GM19324 (cell line): ENCODE results near the gene SPTLC1.

Experiments
- ATAC-seq: cut with Tn5 transposase; IDR thresholded peaks from one replicate; pipeline ENCODE4 v1.9.1; 2021; ENCODE audit warnings: mild to moderate bottlenecking, moderate library complexity; ENCODE audit not compliant: unreplicated experiment, low FRiP score

Gene SPTLC1

DNA sequence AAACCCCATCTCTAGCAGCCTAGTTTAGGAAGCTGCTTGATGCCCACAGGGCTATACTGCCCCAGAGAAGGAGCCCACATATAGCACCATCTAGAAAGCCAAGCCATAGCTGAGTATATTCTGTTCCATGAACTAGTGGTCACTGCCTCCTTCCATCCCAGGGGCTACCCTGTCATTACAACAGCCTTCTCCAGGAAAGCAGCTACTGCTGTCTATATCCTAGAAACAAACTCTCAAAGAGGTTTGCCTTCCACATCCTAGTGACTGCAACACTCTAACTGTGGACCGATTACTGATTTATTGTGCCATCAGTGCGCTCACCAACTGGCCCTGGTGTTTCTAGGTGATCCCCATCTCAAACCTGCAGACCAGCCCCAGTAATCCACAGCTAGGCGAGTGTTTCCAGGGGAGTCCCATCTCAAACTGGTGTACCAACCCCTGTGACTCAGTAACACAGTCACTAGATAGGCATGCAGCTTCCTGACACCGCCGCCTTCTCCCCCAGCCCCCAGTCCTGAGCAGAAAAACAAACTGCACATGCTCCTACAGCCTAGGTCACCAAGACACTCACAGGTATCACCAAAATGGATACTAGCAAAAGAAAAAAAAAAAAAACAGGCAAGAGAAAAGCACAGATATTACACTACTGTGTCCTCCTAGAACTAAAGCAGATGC is 14.8 kb downstream of the SPTLC1 start:
- no peak for ATAC-seq

DNA sequence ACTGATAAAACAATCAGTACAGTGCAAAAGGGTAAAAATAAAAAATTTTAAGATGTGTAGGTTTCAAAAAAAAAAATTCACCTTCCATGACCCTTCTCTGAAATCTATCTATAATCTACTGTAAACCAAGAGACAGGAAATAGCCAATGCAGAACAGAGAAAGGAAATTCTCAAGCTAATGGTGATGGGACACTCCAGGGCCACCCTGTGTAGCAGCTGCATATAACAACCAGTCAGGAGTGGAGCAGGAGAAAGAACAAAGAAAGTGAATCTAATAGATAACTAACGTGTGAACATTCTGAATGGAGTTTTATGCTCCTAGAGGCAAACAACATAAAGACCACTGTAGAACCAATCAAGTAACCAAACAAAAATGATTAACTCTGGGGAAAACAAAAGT is 16.6 kb downstream of the SPTLC1 start:
- ATAC-seq = no peak

DNA sequence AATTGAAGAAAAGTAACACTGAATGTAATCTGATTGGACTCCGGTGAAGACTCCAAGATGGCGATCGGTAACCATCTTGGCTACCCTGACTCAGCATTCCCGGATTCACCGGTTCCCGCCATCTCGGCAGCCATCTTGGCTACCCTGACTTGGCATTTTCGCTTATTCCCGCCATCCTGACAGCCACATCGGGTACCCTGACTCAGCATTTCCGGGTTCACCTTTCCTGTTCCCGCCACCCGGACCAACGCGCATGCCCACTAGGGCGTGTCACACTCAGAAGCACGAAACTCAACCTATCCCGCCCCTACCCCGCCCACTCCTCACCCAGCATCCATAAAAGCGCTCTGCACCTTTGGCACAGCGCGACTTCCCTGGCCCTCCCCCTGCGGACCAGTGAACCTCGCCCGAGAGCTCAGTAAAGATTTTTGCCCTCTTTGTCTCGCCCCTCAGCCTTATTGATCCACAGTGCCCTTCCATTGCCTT is 17.2 kb downstream of the SPTLC1 start:
- ATAC-seq = no peak

DNA sequence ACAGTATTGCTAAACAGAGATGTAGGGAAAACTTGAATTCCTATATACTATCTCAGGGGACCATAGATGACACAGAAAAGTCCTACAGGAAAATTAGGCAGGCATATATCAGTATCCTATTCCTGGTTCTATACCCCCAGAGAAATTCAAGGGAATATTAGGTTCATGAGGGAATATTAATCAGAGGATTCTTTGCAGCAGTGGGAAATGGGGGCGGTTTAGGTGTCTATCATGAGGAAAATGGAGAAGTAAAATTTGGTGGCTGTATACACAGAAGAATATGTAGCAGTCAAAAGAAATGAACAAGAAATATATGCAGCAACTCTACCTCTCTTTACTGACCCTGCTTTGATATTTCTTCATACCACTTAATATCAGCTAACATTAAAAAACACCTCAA is 20.0 kb downstream of the SPTLC1 start:
- no peak for ATAC-seq

DNA sequence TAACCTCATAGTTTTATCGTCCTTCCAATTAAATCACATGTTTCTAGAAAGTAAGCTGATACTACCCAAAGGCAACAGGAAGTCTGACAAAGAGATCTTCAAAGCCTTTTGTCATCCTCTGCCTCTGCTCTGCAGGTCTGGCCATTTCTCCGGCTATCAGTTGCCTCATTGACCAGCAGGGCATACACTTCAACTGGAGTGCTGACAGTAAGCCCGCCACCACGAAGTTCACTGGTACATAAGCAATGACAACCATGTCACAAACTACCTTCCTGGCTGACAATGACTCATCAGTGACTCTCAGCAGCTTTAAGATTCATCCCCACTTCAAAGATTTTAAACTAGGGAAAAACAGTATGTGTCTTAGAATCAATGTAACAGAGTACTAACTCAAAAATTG is 20.6 kb downstream of the SPTLC1 start:
- no peak for ATAC-seq

DNA sequence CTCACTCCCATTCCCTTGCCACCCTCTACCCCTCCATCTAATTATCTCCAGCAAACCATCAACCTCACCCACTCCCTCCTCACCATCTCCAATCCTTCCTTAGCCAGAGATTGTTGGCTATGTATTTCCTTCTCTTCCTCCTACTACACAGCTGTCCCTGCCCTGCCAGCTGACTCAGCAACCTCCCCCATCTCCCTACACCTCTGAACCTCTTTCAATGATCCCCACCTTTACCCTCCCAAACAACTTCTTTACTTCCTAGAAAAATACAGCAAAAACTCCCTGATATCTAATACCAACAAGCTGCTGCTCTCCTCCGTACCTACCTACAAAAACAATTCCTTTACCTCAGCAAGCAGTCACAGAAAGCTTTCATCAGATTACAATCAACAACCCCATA is 37.3 kb downstream of the SPTLC1 start:
- ATAC-seq = no peak

DNA sequence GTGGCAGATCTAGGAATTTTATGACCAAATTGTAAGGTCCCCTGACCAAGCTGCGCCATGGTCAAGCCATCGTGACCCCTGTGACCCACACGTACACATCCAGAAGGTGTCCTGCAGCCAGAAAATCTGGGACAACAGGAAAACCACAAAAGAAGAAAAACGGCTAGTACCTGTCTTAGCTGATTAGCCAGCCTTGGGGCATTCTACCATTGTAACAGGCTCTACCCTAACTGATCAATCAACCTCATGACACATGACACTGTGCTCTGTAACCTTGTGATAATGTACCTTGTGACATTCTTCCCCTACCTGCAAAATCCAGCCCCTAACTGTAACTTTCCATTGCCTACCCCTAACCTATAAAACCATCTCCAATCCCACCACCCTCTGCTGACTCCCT is 43.6 kb downstream of the SPTLC1 start:
- ATAC-seq = no peak

DNA sequence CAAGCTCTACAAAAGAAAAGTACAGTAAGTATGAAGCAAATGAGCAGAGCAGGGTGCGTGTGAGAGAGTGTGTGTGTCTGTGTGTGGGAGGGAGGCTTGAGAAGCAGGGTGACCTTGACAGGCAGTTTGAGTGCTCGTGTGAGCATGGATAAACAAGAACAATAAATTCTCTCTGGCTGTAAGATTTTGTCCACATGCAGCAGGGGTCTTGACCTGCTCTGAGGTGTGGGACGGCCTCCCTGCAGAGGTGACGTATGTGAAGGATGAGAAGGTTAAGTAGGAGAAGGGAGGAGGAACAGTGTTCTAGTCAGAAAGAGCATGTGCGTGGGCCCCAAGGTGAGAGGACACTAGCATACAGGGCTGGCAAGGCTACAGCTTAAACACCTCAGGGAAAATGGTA is 49.0 kb downstream of the SPTLC1 start:
- ATAC-seq = no peak

DNA sequence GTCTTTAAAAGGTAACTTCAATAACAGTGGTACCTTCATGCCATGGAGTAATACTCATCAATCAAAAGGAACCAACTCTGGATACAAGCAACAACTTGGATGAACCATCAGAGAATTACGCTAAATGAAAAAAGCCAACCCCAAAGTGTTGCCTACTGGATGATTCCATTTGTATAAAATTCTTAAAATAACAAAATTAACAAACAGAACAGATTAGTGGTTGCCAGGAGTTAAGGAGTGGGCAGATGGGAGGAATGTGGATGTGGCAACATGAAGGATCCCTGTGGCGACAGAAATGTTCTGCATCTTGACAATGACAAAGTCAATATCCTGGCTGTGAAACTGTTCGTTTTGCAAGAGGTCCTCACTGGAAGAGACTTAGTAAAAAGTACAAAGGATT is 50.5 kb downstream of the SPTLC1 start:
- no peak for ATAC-seq

DNA sequence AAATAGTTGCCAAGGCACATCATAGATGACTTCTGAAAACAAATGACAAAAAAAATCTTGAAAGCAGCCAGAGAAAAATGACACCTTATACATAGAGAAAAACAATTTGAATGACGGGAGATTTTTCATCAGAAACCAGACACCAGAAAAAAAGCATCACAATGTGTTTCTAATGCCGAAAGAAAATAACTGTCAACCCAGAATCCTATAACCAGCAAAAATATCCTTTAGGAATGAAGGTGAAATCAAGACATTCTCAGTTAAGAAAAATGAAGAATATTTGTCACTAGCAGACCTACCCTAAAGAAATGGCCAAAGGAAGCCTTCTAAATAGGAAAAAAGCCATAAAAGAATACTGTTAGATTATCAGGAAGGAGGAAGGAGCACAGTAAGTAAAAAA is 54.0 kb downstream of the SPTLC1 start:
- no peak for ATAC-seq

DNA sequence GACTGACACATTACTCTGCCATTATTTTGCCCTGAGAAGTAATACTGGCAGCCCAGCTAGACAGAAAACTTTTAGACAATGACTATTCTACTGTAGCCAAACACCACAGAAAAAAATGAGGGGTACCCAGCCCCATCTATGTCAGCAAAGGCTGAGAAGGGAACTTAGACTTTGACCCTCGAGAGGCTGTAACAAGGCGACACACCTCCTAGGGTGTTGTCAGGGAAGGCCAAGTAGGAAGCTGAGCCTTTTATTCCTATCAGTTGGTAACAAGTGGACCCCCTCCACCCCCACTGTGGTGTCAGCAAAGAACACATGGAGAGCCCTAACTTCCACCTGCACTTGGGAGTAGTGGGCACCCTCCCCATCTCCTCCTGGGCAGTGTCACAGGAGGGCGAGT is 55.6 kb downstream of the SPTLC1 start:
- ATAC-seq = no peak

DNA sequence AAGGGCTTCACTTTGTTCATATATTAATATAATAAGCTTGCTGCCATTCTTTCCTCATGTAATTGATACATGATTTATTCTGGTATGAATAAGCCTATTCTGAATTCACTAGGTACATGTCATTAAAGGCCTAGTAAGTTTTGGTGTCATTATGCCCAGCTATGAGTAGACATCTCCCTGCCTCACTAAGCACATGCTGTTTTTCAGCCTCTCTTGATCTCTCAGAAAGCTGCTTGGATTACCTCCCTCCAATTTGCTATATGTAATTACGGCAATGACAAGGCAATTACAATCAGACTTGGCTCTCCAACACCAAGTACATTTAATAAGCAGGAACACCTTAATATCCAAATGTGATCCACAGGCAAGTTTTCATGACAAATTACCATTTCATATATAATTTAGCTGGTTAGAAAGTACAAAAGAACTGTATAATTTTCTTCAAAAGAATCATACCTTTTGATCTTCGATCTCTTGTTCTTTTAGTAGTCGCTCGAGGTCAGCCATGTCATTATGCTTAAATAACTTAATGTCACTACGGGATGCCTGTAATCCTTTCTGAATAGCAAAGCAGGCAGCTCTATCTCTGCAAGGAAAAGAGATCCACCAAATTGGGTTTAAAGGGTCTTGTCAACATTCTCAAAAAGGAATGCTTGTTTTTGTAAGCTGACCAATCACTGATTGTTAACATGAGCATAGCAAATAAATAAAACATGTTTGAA is 56.3 kb downstream of the SPTLC1 start:
- ATAC-seq = no peak

DNA sequence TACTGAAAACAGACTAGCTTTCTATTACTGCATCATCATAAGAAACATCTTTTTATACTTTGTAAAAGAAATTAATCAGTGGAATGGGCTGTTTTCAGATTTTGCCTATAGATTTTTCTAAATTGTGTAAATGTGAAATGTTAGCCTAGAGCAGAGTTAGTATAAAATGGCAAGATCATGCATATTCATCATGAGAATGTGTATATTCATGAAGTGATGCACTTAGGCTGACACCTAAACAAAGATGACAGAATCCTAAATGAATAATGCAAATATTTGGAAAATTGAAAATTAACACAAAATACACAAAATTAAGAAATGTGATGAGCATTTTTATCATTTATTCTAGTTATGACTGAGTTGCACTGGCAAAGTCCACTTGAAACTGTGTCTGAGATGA is 57.2 kb downstream of the SPTLC1 start:
- no peak for ATAC-seq

DNA sequence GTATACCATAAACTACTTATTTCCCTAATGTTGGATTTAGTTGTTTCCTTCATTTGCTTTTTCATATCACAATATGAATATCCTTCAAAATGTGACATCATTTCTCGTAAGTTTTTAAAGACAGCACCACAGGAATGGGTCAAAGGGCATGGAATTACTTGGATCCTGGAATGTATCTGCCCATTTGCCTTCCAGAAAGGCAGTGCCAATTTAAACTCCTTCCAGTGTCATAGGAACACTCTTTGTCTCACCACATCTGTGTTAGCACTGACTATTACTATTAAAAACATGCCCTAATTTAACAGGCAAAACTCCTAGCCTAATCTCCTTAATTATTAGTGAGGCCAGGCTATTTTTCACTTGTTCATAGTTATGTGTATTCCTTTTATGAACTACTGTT is 58.0 kb downstream of the SPTLC1 start:
- no peak for ATAC-seq

DNA sequence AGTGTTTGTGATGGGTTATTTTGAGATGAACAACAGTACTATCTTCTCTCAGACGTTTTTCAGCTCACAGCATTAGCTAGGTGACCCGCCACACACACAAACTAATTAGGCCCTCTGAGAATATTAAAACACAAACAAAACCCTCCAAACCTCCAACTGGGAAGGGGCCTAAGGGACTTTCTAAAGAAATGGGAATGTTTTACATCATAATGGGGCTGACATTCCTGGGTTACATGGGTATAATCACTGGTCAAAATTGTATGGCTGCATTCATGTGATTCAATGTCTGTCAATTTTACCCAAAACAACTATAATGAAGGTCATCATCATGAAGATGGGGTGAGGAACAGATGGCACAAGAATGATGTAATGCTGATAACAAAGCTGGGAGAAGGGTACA is 59.6 kb downstream of the SPTLC1 start:
- ATAC-seq = no peak

DNA sequence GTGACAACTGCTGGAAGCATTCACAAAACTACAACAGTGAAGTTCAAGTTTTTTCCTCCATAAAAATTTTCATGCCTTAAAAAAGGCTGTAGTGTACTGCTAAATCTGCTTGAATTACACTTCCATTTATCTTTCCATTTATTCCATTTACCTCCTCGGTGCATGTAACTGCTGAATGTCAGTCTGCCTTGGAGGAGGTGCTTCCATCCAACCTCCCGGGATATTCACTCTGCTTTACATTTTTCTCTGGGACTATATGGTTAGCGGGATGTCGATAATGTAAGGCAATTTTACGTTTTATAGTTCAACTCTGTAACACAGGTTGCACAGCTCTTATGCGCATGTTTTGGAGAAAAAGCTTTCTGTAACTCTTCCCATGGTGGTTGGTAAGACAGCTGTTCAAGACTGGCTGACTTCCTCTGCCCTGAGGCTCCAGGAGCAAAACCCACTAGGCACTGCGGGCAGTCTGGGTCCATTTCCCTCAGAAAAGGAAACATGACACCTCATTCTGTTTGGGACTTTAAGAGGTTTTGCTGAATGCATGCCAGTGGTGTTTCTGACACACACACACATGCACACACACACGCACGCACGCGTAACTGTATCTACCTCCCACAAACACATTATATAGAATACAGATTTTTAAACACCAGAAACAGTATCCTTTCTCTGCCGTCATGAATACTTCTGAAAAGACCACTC is 66.1 kb downstream of the SPTLC1 start:
- ATAC-seq = no peak

DNA sequence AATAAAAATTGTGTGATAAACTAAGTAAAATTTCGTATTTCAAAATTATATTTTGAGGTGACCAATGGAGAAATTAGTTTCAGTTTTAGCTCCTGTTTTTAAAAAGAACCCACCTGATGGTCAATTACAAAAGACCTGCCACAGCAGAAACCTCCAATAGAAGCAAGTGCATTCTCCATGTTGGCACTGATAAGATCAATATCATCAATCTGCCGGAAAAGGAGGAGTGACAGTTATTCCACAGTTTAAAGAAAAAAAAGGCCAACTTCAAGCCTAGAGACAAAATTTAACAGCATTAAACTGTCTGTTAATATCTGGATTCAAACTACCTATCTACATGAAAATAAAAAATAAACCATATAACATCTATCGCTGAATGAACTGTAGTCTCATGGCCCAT is 67.7 kb downstream of the SPTLC1 start:
- no peak for ATAC-seq

DNA sequence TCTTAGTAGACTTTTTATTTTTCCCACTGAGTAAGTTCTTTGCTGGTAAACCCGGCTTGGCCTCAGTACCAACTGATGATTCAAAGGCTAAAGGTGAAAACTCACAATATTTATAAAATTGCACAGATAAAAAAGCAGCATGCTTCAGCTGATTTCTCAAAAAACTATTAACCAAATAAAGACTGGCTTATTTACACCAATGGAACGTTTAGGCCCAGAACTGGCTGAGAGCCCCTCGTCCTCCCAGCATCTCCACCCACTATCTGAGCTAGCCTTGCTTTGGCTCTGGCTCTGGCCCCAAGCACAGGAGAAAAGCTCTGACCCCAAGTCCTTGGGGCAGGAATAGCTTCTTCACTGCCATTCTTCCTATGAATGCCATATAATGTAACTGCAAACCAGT is 68.5 kb downstream of the SPTLC1 start:
- ATAC-seq = no peak

DNA sequence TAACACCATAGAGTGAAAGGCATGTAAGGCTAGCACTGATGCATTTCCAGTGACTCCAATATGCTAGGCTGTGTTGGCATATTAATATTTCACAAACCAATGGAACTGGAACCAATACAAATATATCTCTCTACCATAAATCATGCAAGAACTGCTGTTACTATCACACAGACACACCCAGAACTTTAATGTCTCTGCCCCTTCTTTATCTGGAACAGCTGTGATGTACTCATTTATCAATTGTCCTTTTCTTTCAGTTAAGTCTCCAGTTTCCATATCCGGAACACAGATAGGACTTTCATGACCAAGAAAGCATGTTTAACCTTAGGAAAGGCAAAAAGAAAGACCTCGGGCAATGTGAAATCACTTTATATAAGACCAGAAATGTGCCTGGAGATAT is 70.3 kb downstream of the SPTLC1 start:
- ATAC-seq = no peak

DNA sequence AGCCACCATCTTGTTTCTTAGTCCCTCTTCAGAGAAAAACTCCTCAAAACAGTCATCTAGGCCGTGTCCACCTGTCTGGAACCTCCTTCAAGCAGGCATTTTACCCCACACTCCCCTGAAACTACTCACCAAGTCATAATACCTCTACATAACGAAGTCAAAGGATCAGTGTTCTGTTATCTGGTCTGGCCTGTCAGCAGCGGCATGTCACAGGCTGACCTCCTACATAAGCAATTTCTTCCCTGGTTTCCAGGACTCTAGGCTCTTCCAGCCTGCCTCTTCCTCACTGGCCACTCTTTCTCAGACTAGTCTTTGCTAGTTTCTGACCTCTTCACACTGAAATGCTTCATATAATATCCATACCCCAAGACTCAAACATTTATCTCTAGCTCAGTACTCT is 72.2 kb downstream of the SPTLC1 start:
- ATAC-seq = no peak

DNA sequence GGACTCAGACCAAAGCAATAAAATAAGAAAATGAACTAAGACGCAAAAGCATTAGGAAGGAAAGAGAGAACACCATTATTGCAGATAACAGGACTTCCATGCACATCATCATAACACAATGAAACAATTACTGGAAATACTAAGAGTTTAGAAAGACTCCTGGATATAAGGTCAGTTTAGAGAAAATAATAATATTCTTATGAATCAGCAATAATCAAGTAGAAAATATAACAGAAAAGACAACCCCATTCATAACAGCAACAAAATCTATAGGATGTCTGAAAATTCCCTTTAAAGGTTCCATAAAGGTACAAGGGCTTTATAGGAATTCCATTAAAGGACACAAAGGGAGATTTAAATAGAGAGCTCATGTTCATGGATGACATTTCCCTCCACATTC is 73.0 kb downstream of the SPTLC1 start:
- no peak for ATAC-seq

DNA sequence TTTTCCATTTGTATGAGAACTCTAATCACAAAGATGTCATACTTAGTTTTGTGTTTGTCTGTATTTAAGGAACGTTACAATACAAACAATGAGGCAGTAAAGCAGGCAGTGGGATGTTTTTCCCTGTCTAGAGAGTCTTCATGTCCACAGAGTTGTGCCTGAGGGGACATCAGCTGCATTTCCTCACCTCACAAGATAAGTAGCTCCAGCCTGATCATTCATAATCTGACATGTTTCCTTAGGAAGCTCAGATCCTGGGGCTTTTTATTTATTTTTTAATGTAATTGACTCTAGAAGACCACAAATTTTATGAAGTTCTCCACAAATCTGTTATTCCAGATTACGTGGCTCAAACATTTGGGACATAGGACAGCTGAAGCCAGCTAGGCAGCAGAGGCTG is 78.5 kb downstream of the SPTLC1 start:
- ATAC-seq = no peak
